ENCODE measurements around the gene TRAF3IP1.
"Not testable (repeated sequence)": the region's sequence is repeated elsewhere in the genome, so short reads cannot be mapped to it uniquely, and the experiment has no call there.

TRAF3IP1 gene

DNA sequence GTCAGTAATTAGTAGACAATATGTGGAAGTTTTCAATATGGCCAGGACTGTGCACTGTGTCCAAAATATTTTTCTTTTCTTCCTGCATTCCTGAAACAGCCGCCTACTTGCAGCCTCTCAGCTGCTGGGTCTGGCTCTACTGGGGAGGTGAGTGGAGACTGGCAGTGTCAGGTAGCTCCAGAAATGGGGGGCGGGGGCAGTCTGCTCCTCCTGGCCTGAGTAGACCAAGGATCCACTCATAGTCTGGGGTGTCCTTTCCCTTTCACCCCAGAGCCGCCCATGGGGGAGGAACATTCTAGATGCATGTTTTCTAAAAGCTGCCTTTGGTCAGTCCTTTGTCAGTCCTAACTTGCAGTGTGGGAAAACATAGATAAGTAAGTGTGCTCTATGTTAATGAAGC, 23.7 kb downstream of the TRAF3IP1 start:
- DNase-seq = no peak

GRCh38 chr2:238344517-238344916, 24.2 kb downstream of the TRAF3IP1 start:
- no peak for DNase-seq

- no peak for DNase-seq
Observed at GRCh38 chr2:238345297-238345968, 25.1 kb downstream of the TRAF3IP1 start.

GRCh38 chr2:238346544-238346943, 26.2 kb downstream of the TRAF3IP1 start:
- no peak for DNase-seq

DNA sequence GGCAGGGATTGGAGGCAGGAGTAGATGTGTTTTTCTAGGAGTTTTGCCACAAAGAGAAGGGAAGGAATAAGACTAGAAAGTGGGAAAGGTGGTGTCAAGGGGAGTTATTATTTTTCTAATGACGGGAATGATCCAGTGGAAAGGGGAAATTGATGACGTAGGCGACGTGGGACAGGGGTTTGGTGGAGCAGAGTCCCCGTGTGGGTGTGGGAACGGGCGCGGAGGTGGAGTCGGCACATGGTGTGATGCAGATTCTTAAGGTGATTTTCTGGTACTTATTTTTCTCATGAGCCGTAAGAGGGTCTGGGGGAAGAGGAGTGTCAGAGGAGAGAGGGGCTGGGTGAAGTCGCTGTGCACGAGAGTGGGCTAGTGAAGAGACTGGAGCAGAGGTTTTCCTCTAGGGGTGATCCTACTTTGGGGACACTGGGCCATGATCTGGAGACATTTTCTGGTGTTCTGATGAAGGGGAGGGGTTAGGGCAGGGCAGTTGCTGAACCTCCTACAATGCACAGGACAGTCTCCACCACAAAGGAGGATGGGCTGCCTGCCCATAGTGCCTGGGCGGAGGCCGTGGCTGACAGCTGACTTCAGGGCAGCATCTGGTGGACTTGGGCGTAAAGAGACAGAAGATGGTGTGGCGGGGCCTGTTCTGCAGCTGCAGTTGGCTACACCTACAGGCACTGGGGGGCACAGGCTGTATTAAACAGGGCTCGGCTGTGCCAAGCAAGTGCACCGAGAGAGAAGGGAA, 30.0 kb downstream of the TRAF3IP1 start:
- DNase-seq = no peak

DNA sequence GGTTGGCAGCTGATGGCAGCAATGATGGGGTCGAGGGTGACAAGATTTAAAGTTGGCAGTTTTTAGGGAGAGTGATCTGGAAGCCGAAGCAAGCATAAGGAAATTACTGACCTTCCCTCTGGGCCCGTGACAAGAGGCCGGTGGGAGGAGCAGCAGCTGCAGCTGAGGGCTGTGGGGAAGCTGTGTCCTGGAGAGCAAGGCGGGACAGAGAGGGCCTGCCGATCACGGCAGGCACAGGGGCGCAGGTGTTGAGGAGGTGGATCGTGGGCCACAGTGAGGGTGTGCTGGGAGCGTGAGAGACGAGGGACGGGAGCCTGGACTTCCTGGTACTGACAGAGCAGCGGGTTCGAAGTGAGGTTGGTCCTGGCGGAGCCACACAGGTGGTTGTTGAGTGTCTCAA, 31.0 kb downstream of the TRAF3IP1 start:
- DNase-seq = no peak

- no peak for DNase-seq
Observed at GRCh38 chr2:238352361-238352760, 32.0 kb downstream of the TRAF3IP1 start.

DNA sequence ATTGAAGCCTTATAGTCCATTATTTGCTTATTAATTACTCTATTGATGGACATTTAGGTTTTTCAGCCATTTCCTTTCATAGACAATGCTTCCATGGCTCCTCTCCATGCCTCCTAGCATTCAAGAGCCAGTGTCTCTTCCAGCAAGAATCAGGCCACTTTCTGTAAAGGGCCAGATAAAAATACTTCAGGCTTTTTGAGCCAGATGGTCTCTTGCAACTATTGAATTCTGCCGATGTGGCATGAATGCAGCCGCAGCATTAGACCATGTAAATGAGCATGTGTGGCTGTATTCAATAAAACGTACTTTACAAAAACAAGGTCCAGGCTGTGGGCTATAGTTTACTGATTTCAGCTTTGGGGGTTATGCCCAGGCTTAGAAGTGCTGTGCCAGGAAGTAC, 38.5 kb downstream of the TRAF3IP1 start:
- no peak for DNase-seq

DNA sequence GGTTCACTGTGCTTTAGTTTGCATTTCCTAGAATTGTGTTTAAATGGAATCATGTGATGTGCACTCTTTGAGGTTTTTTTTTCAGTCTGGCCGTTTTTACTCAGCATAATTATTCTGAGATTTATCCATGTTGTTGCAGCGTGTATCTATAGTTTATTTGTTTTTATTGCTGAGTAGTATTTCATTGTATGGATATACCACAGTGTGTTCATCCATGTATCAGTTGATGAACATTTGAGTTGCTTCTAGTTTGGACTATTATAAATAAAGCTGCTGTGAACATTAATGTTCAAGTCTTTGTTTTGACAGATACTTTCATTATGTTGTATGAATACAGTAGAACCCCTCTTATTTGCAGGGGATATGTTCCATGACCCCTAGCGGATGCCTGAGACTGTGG, 39.1 kb downstream of the TRAF3IP1 start:
- no peak for DNase-seq

DNA sequence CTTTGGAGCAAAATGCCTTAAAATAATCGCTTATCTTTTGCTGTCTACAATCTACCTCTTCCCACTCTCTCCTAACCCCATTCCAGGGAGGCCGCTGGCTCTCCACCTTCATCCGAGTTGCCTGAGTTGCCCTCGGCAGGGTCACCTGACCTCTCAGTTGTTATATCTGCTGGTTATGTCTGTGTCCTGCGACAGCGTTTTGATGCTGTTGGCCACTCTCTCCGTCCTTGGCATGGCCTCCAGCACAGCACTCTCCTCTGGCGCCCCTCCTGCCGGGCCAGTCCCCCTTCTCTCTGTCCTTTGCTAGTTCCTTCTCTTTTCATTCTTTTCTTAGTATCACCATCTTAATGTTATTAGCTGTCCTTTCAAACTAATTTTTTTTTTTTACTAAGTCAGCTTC, 41.6 kb downstream of the TRAF3IP1 start:
- DNase-seq = no peak

- no peak for DNase-seq
Observed at GRCh38 chr2:238362626-238363025, 42.3 kb downstream of the TRAF3IP1 start.

DNA sequence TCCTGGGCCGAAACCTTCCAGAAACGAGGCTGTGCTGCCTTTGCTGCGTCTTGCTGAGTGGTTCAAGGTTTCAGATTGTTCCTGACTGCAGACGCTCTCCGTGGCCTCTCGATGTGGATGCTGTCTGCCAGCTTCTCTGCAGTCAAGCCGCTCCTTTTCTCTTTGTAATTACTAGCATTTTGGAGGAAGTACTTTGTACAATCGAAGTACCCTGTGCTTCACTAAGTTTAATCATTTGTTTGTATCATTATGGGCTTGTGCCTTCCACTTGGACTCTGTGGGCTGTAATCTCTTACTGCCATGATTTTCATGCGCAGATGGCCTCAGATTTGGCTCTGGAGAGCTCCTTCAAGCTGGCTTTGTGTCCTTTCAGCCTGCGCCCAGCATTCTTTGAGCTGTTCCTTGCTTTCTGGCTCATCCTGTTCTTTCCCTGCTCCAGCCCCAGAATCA, 49.3 kb downstream of the TRAF3IP1 start:
- no peak for DNase-seq

DNA sequence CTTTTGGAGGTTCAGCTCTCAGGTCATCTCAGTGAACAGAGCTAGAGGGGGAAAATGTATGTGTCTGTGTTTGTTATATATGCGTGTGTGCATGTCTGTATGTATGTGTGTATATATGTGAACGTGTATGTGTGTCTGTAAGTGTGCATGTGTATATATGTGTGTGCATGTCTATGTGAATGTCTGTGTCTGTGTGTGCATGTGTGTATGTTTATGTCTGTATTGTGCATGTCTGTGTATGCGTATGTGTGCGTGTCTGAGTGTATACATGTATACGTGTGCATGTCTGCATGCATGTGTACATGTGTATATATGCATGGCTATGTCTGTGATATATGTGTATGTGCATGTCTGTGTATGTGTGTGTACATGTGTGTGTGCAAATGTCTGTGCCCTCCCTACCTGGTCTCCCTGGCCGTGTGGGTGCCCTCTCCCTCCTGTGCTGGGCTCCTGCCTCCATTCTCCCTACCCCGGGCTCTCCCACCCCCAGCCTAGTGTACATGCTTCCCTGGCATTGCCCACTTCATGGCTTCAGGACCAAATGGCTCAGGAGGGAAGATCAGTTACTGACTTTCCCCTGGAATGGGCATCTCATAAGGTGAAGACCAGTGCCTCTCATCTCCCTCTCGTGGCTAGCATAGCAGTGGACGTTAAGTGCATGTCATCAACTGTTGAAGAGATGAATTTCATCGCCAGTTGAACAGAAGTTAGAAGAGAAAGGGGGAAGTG, 49.9 kb downstream of the TRAF3IP1 start:
- no peak for DNase-seq

DNA sequence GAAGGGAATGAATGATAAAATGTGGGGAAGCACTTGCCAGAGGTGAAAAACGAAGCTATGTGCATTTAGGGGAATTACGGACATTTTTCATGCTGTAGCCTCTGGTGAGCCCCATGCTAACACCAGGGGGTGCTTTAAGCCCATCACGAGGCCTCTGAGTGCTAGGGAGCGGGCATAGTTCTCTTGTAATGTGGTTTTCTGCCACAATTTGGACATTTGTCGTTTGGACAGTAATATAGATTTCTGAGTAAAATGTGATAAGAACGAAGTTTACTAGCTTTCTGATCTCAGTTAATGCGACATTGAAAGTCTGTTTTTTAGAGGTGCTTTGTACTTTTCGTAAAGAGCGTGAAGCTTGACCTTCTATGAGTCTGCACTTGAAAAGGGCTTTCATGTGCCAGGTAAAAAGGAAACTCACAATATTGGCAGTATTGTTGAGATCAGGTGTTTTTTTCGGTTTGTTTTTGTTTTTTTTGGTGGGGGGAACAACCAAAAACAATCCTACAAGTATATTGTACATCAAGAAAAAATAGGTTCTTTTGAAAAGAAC, 50.6 kb downstream of the TRAF3IP1 start:
- peak; percentile 15 for DNase-seq

DNA sequence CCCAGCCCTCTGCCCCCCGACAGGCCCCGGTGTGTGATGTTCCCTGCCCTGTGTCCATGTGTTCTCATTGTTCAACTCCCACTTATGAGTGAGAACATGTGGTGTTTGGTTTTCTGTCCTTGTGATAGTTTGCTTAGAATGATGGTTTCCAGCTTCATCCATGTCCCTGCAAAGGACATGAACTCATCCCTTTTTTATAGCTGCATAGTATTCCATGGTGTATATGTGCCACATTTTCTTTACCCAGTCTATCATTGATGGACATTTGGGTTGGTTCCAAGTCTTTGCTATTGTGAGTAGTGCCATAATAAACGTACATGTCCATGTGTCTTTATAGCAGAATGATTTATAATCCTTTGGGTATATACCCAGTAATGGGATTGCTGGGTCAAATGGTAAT, 52.0 kb downstream of the TRAF3IP1 start:
- DNase-seq = not testable (repeated sequence)

- no peak for DNase-seq
Observed at GRCh38 chr2:238376884-238377391, 56.6 kb downstream of the TRAF3IP1 start.

DNA sequence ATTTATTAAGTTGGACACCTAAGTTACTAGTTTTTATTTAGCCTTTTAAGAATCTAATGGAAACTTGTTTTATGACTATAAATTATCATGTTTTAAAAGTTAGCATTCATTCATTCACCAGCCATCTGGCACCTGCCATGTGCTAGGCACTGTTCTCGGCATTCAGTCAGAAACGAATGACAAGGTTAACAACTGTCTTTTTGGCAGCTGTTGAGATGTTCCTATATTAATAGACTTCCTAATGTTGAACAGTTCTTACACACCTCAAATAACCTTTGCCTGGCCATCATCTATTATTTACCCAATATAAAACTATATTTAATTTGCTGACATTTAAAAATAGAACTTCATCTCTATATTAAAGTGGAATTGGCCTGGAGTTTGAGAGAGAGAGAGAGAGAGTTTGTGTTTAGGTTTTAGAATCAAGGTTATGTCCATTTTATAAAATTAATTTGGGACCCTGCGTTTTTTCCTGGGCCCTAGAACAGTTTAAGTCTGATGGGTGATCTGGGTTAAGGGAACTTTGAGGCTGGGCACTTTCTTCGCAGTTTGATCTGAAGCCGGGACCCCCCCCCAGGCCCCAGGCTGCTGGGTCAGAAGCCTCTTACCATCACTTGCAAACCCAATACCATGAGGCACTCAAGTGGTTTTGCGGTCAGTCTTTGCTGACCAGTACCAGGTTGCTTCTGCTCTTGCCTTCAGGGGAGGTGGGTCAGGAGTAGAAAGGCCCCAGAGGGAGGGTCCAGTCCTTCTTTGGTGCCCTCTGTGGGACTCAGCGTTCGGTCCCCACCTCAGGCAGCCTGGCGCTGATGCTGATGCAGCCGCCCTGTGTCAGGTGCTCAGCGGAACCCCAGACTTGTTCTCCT, 58.1 kb downstream of the TRAF3IP1 start:
- no peak for DNase-seq

DNA sequence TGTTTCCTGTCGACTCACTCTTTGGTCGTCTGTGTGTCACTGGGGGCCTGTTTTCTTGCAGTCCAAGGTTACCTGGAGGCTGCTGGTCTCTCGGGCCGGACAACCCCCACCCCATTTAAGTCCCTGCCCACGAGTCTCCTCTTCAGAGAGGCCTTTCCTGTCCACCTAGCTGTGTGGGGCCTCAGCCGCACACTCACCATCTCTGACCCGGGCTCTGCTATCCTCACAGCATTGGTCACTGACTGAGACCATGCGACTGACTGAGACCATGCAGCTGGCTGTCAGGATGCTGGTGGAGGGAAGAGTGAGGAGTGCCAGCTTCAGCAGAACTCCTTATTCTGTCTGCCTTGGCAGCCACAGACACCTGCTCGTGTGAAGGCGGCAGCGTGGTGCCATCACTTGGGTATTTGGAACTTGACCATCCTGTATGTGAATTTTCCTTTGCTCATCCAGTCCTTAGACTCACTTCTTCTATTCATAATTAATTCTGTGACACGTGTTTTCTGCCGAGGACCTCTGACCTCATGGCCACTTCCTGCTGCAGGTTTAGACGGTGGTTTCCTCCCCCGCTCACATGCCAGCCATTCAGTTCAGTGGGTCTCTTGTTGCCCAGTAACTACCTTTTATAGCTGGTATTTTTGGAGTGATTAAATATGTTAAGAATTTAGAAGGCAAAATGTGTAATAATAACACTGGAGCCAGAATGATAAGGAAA, 58.9 kb downstream of the TRAF3IP1 start:
- DNase-seq = no peak

GRCh38 chr2:238380336-238380735, 60.0 kb downstream of the TRAF3IP1 start:
- DNase-seq = no peak

DNA sequence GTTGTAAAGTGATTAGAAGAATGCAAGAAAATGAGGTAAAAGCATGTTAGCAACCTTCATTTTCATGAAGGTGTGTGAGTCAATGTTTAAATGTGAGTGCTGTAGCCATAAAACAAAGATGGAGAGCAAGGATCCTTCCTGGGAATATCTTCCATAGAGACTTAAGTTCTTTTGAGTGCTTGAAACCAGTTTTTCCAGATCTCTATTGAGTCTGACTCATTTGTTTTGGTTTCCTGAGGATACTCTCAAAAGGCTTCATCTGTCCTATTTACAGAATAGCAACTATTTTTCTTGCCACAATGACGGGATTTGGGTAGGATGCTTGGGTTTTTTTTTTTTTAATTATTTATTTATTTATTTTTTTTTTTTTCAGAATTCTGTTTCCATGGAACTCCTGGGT, 60.5 kb downstream of the TRAF3IP1 start:
- no peak for DNase-seq

DNA sequence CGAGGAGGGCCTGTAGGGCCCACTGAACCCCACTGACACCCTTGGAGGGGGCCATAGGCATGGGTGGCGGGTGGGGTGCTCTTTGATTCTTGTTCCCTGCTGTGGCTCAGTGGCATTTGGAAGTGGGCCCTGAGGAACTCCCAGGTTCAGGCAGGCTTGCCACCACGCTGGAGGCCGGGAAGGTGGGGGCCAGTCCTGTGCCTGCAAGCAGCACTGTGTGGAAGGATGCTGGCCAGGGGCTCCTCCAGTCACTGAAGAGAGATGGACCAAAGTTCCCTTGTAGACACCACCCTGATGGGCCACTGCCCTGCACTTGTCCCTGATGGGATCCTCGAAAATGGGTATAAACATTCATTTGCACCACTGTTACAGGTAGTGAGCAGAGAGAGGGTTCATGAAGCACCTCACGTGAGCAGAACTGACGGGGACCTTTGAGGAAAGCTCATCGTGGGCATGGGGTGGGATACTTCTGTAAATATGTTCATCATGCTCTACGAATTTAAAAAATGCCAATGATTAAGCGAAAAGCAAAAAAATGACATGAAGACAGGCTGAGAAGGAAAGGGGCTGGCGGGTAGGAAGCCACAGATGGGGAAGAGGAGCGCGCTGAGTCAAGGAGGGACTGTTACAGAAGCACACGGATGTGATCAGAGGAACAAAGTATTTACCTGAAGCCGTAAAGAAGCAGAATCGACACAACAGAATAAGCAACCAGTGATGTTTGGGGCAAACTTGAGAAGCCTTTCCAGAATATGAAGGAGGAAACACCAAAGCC, 61.2 kb downstream of the TRAF3IP1 start:
- DNase-seq = no peak
